Stimulated activated CD4-positive, alpha-beta T cell treated with anti-CD3 and anti-CD28 coated beads, Interleukin-1b, Interleukin-23, amount 100 ng/mL, for 4 hours (primary cell): ENCODE results near the gene KMT2D.

Experiments
- DNase-seq, 2 donors: peaks; one replicate each; pipeline ENCODE4 v3.0.0-alpha.2; 2020; ENCODE audit warnings: low read depth in 2 of 2

The KMT2D gene, protein sequence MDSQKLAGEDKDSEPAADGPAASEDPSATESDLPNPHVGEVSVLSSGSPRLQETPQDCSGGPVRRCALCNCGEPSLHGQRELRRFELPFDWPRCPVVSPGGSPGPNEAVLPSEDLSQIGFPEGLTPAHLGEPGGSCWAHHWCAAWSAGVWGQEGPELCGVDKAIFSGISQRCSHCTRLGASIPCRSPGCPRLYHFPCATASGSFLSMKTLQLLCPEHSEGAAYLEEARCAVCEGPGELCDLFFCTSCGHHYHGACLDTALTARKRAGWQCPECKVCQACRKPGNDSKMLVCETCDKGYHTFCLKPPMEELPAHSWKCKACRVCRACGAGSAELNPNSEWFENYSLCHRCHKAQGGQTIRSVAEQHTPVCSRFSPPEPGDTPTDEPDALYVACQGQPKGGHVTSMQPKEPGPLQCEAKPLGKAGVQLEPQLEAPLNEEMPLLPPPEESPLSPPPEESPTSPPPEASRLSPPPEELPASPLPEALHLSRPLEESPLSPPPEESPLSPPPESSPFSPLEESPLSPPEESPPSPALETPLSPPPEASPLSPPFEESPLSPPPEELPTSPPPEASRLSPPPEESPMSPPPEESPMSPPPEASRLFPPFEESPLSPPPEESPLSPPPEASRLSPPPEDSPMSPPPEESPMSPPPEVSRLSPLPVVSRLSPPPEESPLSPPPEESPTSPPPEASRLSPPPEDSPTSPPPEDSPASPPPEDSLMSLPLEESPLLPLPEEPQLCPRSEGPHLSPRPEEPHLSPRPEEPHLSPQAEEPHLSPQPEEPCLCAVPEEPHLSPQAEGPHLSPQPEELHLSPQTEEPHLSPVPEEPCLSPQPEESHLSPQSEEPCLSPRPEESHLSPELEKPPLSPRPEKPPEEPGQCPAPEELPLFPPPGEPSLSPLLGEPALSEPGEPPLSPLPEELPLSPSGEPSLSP (N-terminal part only)

DNA sequence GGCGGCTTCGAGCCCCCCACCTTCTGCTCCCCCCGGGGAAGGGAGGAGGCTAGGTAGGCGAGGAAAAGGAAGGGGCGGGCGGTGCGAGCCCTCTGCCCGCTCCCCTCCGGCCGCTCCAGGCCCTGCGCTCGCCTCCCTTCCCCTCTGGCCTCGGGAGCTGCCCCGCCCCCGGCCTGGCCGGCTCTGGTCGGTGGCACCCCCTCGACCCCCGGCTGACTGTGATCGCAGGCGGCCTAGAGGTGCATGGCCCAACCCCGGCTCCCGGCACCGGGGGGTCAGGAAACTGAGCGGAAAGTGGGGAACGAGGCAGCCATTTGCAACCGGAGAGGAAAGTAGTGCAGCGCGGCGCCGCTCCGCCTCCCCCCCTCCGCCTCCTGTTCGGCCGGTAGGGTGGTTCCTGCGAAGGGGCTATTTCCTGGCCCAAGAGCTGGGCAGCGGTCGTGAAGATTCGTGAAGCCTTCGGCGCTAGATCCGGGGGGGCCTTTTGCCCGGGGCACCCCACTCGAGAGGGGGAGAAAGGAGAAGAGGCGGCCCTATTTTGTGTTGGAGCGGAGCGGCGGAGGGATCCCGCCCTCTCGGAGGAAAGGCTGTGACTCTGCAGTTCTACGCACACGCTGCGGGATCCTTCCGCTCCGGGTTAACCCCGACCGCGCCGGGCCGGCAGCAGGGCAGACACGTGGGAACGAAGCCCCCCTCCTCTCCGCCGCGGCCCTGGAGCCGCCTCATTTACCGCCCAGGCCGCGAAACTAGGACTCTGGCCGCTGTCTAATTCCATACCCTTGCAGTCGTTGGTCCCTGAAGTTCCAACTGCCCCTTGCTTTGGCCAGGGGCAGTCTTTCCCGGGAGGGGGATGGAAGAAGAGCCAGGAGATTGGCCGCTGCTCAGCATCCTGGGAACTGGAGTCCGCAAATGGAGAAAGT lies at the start of gene KMT2D:
TSS of gene KMT2D (minus strand) at position 558 of the 920 bp plus-strand sequence. CDS start 5,470 bp downstream, outside the sequence.
- peak; percentile 80 to 81 for DNase-seq

DNA sequence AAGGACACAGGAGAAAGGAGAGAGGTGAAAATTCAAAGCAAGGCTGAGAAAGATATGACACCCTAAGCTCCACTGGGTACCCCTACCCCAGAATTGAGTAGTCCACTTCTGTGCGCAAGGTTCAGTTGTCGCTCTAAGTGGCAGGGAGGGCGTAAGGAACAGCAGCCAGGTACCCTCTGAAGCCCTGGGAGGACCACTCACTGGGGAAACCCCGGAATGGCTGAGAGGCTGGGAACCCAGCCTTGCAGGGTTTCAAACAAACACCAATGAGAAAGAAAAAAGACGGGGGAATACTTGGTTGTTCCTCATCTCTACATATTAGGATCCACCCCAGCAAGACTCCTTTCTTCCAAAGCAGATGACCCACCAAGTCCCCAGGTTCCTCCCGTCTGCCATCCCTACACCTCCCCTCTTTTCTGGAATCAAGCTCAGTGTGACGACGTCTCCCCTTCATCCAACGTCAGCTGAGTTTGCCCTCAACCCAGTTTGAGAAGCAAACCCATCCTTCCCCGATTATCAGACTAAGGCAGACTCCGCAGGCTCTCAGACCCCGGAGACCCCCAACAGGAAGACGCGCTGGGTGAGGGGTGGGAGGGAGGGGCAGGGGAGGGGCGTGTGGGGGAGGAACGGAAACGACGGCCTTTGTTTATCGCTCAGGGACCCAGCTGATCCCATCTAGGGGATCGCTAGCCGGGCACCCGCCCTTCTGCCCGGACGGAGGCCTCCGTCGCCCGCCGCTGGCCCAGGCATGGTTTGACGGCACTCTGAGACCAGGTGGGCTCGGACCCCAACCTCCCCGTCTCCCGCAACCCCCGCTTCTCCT lies 49.3 kb upstream of the KMT2D start:
- DNase-seq: no peak

DNA sequence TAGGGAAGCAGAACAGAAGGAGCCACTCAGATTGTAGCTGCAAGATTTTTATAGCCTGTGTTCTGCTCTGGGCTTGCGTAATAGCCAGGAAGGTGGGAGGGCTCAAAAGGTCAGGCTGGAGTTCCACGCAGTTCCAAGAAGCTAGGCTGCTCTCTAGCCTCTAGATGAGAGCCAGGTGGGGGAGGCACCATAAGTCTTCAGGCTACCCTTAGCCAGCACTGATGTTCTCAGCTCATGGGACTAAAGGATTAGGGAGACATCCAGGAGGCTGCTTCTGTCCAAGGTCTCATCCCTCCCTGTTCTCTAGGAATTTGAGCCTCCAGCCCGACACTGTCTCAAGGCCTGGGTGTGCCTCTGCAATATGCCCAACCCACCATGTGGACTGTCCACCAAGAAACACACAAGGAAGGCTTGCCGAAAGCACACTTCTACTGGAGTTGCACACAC lies 48.4 kb upstream of the KMT2D start:
- DNase-seq: no peak

DNA sequence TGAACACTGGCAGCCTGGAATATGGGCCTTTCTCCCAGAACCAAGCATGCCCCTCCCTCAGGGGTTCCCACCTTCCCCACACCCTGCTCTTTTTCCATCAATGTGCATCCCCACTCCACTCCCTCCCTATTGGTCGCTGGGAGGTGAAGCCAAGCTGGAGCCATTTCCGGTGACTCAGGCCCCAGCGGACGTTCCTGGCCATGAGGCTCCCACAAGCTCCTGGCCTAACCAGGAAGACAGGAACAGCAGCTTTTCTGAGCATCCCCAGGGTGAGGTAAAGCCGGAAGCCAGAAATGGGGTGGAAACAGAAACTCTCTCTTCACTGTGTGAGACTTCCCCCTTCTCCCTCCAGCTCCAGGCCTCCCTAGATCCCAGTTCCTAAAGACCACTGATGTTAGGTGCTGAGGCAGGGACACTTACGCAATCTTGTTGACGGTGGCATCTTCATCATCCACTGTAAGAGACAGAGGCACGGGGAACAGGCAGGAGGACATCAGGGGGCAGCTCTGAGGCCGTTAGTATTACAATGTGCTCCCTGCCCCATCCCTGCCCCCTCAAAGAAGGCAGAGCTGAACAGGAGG lies 45.0 kb upstream of the KMT2D start:
- DNase-seq: no peak

DNA sequence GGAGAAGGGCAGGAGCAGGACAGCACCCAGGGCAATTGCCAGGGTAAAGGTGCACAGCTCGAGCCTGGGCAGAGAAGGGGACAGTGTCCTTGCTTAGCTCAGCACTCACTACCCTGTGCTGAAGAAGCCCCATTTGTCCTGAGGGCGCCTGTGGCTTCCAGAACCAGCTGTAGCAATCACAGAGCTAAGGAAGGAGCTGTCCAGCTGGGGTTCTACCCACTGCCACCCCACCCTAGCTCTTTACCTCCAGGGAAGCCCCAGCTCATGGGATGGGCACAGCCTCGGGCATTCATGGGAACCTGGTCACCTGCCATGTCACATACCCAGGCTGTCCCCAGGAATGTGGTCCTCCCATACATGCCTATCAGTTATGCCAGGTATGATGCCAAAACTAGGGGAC lies 44.2 kb upstream of the KMT2D start:
- DNase-seq: no peak

DNA sequence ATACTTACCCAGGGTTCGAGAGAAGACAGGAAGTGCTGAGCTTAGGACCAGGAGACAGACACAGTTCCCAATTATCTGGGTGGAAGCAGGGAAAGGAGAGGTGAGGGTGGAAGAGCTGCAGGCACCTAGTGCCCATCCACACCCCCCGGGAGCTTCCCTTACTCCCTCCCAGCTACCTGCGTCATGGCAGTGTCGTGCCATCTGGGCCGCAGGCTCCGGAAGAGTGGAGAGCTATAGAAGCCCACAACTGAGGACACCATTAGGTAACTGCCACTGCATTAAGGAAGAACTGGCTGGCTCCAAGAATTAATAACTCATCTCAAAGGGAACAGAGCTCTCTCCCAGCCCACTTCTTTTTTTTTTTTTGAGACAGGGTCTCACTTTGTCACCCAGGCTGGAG lies 39.8 kb upstream of the KMT2D start:
- no peak for DNase-seq

DNA sequence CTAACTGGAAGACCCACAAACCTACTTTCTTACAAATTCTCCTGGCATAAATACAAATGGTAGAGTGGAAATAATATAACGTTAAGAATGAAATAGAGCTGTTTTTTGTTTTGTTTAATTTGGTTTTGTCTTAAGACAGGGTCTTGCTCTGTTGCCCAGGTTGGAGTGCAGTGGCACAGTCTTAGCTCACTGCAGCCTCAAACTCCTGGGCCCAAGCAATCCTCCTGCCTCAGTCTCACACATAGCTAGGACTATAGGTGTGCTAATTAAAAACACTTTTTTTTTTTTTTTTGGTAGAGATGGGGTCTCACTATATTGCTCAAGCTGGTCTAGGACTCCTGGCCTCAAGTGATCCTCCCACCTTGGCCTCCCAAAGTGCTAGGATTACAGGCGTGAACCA lies 38.1 kb upstream of the KMT2D start:
- DNase-seq: no peak

DNA sequence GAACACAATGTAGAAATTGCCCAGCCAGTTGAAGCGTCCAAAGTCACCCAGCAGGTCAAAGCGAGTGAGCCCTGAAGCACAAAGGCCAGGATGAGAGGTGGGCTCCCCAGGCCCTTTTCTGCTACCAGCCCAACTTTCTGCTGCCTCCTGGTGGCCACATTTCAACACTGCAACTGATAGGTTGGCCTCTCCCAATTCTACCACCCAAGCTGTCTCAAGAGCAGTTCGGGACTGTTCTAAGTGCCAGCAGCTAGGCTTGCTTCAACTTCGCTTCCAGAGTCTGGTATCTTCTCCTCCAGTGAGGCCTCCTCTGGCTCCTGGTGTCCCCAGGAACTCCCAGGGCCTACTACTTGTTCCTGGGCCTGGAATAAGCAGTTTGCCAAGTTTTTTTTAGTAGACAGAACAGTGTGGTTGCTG lies 37.4 kb upstream of the KMT2D start:
- peak; percentile 53 to 58 for DNase-seq

DNA sequence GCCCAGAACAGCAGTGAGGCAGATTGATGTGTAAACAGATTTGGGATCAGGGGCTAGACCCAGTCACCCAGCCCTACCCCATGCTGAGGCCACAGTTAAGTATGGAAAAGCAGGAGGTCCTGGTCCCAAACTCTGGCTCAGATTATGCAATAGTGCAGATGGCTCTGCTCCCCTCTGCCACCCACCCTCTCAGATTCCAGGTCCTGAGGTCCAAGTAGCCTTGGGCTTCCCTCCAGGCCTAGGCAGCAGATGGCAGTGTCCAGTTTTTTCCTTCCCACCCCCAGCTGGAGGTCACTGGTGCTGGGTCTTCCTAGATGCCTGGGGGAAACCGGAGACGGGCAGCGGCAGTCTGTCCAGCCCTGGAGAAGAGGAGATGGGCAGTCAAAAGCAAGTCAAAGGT lies 36.8 kb upstream of the KMT2D start:
- DNase-seq: no peak

DNA sequence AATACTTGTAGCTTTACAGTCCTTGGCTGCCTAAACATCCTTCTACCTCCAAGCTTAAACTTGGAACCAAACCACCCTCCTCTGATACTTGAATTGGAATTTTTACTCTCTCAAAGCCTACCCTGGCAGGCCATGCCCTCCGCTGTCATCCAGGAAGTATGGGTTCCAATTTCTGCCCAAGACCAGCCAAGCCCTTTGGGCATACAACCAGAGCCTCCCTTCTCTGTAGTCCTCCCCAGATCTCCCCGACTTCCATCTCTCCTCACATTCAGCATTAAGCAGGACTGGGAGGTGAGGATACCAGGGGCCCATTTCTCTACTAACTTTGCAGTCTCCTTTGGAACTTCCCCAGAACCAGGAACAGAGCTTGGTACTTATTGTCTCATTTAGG lies 34.4 kb upstream of the KMT2D start:
- DNase-seq: no peak

DNA sequence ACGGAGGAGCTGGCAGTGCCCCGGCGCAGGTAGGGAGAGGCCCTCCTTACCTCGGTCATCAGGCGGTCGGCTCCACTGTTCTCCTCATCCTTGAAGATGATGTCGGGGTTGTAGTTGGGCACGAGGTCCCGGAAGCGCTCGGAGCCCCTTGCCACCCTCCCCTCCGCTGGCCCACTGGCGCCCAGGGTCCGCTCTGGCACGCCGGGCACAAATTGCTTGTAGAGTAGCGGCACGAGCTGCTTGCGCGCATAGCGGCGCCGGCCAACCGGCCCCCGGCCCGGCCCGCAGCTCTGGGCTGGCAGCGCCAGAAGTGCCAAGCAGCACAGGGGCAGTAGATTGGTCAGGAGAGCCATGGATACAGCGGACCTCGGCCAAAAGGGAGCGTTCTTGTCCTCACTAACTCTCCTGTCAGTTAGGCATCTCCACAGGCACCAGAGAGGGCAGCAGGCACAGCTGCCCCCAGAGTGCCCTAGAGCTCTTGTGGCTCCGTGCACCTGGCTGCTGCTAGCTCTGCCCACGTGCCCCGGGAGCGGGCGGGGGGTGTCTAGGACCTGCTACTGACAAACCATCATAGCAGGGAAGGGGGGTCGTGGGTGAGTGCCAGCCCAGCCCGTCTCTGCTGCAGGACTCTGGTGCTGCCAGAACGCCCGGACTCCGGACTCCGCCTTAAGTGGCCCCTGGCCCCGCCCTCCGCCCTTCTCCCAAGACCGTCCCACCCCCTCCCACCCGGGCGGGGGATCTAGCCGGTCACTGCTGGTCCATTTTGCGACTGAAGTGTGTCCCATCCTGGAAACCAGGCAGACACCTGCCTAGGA lies 33.8 kb upstream of the KMT2D start, which contains the start of gene DHH:
TSS of gene DHH (minus strand) at position 642 of the 815 bp plus-strand sequence. CDS start at position 353, 289 bp downstream.
- DNase-seq: no peak

DNA sequence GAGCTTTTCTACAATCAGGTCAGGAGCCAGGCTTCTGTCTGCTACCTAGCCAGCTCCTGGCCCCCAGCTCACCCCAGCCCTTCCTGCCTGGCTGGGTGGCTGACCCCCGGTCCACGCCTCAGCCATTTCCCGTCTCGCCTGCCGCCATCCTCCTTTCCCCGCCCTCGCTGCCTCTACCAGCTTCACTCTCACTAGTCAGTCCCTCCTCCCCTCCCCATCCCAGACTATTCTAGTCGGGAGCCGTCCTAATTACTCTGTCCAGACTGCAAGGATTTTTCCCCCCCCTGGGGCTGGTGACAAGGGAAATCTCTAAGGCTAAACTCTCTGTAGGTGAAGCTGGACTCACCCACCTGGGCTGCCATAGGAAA lies 33.2 kb upstream of the KMT2D start:
- DNase-seq: no peak

DNA sequence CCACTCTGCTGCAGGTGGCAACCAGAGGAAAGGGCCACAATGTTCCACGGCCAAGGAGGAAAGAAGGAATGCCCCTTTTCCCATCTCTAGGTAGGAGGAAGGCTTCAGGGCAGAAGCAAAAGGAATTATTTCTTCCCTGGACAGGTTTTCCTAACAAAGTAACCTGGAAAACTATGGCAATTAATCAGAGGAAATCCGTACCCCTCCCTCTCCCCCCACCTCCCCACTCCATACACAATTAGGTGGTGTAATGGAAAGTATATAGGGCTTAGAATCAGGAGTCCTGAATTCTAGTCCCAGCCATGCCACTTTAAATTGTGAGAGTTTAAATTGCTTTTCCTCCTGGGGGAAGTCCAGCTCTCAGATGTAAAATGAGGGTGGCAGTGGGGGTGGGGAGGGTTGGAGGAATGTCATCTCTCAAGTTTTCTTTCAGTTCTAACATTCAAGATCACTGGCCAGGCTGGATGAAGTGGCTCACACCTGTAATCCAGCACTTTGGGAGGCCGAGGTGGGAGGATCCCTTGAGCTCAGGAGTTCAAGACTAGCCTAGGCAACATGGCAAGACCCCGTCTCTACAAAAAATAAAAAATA lies 32.3 kb upstream of the KMT2D start:
- no peak for DNase-seq

DNA sequence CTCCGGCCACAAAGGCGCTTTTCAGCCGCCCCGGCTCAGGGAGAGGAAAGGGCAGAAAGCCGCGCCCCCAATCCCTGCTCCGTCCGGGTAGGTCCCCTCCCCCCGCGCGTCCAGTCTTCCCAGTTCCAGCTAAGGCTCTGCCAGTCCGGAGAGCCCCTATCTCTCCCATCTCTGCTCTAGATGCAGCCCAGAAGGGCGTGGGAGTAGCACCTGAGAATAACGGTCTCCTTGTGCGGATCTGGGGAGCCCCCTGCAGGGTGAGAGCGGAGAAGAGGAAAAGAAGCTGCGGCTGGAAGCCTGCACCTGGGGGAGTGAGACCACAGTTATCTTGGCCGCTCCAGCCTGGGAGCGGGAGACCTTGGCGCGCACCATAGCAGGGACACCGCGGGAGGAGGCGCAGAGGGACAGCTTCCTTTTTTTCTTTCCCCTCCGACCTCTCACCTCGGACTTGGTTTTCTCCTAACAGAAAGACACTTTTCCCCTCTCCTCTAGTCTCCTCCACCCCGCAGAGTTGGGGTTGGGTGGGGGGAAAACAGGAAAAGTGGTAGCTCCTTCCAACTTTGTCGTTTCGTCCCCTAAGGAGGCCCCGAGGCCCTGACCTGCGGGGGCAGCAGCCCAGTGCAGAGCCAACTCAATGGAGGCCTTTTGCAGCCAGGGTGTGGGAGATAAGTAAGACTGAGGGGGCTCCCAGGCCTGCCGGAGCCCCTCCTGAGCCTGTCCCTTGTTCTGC lies 31.7 kb upstream of the KMT2D start:
- peak; percentile 53 to 56 for DNase-seq

DNA sequence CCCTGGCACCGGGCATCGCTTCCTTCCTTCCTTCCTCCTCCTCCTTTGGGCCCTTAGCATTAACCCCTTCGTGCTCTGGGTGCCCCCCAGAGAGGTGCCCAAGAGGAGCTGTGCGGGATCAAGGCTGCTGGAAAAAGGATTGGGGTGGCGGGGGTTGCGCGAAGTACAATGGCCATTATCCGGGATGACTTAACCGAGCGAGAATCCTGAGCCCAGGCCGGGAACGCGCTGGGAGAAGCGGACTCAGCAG lies 31.2 kb upstream of the KMT2D start:
- DNase-seq: no peak

DNA sequence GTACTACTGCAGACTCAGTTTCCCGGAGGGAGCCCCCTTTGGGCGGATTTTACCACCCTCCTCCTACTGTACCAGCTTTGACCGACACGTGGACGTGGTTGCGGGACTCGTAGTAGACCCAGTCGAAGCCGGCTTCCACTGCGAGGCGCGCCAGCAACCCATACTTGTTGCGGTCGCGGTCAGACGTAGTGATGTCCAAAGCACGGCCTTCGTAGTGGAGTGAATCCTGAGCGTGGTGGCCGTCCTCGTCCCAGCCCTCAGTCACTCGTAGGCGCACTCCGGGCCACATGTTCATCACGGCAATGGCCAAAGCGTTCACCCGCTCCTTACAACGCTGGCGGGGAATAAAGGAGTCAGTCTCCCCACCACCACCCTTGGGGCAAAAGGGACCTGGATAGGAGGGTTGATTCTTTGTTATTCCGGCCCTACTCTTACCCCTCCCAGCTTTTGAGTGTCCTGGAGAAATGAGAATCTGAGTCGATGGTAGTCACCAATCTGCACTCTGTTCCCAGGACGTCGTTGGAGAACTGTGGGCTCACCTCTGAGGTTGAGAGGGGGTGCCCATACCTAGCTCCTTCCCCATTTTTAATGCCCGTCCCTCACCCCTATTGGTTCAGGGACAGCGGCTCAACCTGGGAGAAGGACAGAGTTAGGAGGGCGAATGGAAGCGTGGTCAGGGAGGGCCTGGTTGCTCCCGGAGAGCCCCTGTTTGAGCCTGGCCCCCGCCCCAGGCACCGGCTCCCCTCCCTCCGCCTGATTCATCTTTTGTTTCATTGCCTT lies 30.7 kb upstream of the KMT2D start:
- DNase-seq: no peak

DNA sequence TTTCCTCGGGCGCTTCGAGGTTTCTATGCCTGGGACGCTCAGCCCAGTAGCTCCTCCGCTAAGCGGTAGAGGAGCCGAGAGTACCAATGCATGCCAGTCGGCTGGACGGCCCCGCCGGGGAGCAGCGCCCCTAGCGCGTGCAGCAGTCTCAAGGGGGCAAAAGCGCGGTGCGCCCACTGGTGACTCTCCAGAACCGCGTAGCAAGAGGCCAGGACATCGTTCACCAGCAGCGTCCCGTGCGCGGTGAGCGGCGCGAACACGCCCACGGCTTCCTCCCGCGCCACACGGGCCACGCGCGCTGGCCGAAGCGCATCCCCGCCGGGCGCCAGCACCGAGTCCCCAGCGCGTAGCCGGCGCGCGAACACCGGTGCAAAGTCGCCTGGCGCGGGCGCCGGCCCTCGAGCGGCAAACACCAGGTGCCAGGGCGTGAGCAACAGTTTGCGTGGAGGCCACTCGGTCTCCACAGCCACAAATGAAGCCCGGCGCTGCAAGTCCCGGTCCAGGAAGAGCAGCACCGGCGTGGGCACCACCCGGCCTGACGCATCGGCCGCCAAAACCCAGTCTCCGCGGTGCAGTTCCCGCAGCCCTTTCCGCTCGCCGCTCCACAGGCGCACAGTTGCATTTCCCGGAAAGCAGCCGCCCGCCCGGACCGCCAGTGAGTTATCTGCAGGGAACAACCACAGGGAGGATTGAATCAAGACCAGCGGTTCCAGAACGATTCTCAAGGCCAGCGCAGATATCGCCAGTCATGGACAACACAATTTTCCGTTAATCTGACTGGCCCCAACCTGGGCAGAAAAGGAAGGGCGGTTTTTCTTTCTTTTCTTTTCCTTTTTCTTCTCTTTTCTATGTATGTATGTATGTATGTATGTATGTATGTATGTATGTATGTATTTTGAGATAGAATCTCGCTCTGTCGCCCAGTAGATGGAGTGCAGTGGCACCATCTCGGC lies 29.5 kb upstream of the KMT2D start:
- DNase-seq: no peak
